SK-N-SH treated with all-trans-retinoic acid at 6 μM for 48 hours (cell line): Measurements from ENCODE around the gene FBXO42.

Experiments
- ATAC-seq: fragments of 200-7000 bp; cut with Tn5 transposase; 3 replicates; pipeline ENCODE4 v1.9.1; 2020; ENCODE audit warnings: mild to moderate bottlenecking, moderate library complexity
- ARNTL ChIP-seq: fragments of 450-650 bp; formaldehyde crosslinking; IDR thresholded peaks from 2 replicates; pipeline ENCODE4 v1.5.0; 2020; ENCODE audit warnings: low read depth, mild to moderate bottlenecking, moderate library complexity, borderline replicate concordance
- BACH2 ChIP-seq: fragments of 250-450 bp; sonication (Bioruptor Pico); IDR thresholded peaks from 2 replicates; pipeline ENCODE4 v1.9.0; 2021; ENCODE audit warnings: mild to moderate bottlenecking, borderline replicate concordance
- CSDC2 ChIP-seq: fragments of 250-450 bp; sonication (Bioruptor Pico); IDR thresholded peaks from 2 replicates; pipeline ENCODE4 v1.5.0; 2020; ENCODE audit warnings: mild to moderate bottlenecking, moderate library complexity
- GLIS3 ChIP-seq: fragments of 250-450 bp; sonication (Bioruptor Pico); IDR thresholded peaks from 2 replicates; pipeline ENCODE4 v1.5.0; 2020; ENCODE audit warnings: mild to moderate bottlenecking, moderate library complexity
- ISL1 ChIP-seq: fragments of 250-450 bp; sonication (Bioruptor Pico); IDR thresholded peaks from 2 replicates; pipeline ENCODE4 v2.1.2; 2022; ENCODE audit warnings: mild to moderate bottlenecking, moderate library complexity
- OSR1 ChIP-seq: fragments of 250-450 bp; sonication (Bioruptor Pico); IDR thresholded peaks from 2 replicates; pipeline ENCODE4 v1.8.0; 2022; ENCODE audit warnings: moderate library complexity, mild to moderate bottlenecking, inconsistent platforms
- PATZ1 ChIP-seq: fragments of 250-450 bp; sonication (Bioruptor Pico); IDR thresholded peaks from 2 replicates; pipeline ENCODE4 v1.8.0; 2020; ENCODE audit warnings: mild to moderate bottlenecking, moderate library complexity, borderline replicate concordance
- POU6F1 ChIP-seq: fragments of 250-450 bp; sonication (Bioruptor Pico); IDR thresholded peaks from 2 replicates; pipeline ENCODE4 v1.8.0; 2021; ENCODE audit warnings: low read depth, mild to moderate bottlenecking, moderate library complexity, borderline replicate concordance
- PPARA ChIP-seq: fragments of 250-450 bp; sonication (Bioruptor Pico); IDR thresholded peaks from 2 replicates; pipeline ENCODE4 v1.5.0; 2020; ENCODE audit warnings: mild to moderate bottlenecking, borderline replicate concordance
- RARB ChIP-seq: fragments of 250-450 bp; sonication (Bioruptor Pico); IDR thresholded peaks from 2 replicates; pipeline ENCODE4 v1.8.0; 2021; ENCODE audit warnings: mild to moderate bottlenecking, moderate library complexity
- SNAI2 ChIP-seq: fragments of 250-450 bp; sonication (Bioruptor Pico); IDR thresholded peaks from 2 replicates; pipeline ENCODE4 v1.5.0; 2020; ENCODE audit warnings: mild to moderate bottlenecking, moderate library complexity
- TCF4 ChIP-seq: fragments of 250-450 bp; sonication (Bioruptor Pico); IDR thresholded peaks from 2 replicates; pipeline ENCODE4 v1.8.0; 2021; ENCODE audit warnings: mild to moderate bottlenecking, moderate library complexity, borderline replicate concordance
- TOX ChIP-seq: fragments of 250-450 bp; sonication (Bioruptor Pico); IDR thresholded peaks from 2 replicates; pipeline ENCODE4 v1.8.0; 2021; ENCODE audit warnings: mild to moderate bottlenecking, moderate library complexity, borderline replicate concordance
- TSHZ2 ChIP-seq: fragments of 250-450 bp; sonication (Bioruptor Pico); IDR thresholded peaks from 2 replicates; pipeline ENCODE4 v1.5.0; 2020; ENCODE audit warnings: mild to moderate bottlenecking, moderate library complexity
- ZC3H10 ChIP-seq: fragments of 250-450 bp; sonication (Bioruptor Pico); IDR thresholded peaks from 2 replicates; pipeline ENCODE4 v1.5.1; 2021; ENCODE audit warnings: mild to moderate bottlenecking, moderate library complexity
- ZFP3 ChIP-seq: fragments of 250-450 bp; sonication (Bioruptor Pico); IDR thresholded peaks from 2 replicates; pipeline ENCODE4 v1.5.0; 2020; ENCODE audit warnings: mild to moderate bottlenecking, moderate library complexity
- ZFP30 ChIP-seq: fragments of 450-650 bp; formaldehyde crosslinking; IDR thresholded peaks from 2 replicates; pipeline ENCODE4 v1.5.0; 2022; ENCODE audit warnings: mild to moderate bottlenecking, moderate library complexity
- ZNF565 ChIP-seq: fragments of 450-650 bp; formaldehyde crosslinking; conservative IDR thresholded peaks from 2 replicates; pipeline ENCODE4 v1.5.0; 2020; ENCODE audit warnings: low read depth, mild to moderate bottlenecking, moderate library complexity
- ZNF70 ChIP-seq: fragments of 450-650 bp; formaldehyde crosslinking; IDR thresholded peaks from 2 replicates; pipeline ENCODE4 v1.5.0; 2020; ENCODE audit warnings: mild to moderate bottlenecking, moderate library complexity
- ZNF8 ChIP-seq: fragments of 450-650 bp; formaldehyde crosslinking; IDR thresholded peaks from 2 replicates; pipeline ENCODE4 v1.5.0; 2020; ENCODE audit warnings: mild to moderate bottlenecking, moderate library complexity
- TF ChIP-seq, protein P1 (sequence below): fragments of 250-450 bp; sonication (Bioruptor Pico); IDR thresholded peaks from 2 replicates; pipeline ENCODE4 v1.5.1; 2021; ENCODE audit warnings: mild to moderate bottlenecking, moderate library complexity
- TF ChIP-seq, protein P2 (sequence below): fragments of 250-450 bp; sonication (Bioruptor Pico); IDR thresholded peaks from 2 replicates; pipeline ENCODE4 v1.5.1; 2020; ENCODE audit warnings: low read depth, mild to moderate bottlenecking, moderate library complexity

The FBXO42 gene

GRCh38 chr1:16378443-16378842 is 26.2 kb upstream of the FBXO42 start:
- ATAC-seq, result no peak
- TF ChIP-seq RARB (CRISPR knock-in tag) (no peak), ARNTL (CRISPR knock-in tag) (no peak), ZNF8 (no peak), BACH2 (no peak), POU6F1 (CRISPR knock-in tag) (no peak), OSR1 (CRISPR knock-in tag) (no peak), TSHZ2 (CRISPR knock-in tag) (no peak), CSDC2 (CRISPR knock-in tag) (no peak), ZC3H10 (no peak), PATZ1 (no peak), ZFP30 (CRISPR knock-in tag) (no peak), ISL1 (no peak), GLIS3 (CRISPR knock-in tag) (no peak)
- TF ChIP-seq, protein P1, sequence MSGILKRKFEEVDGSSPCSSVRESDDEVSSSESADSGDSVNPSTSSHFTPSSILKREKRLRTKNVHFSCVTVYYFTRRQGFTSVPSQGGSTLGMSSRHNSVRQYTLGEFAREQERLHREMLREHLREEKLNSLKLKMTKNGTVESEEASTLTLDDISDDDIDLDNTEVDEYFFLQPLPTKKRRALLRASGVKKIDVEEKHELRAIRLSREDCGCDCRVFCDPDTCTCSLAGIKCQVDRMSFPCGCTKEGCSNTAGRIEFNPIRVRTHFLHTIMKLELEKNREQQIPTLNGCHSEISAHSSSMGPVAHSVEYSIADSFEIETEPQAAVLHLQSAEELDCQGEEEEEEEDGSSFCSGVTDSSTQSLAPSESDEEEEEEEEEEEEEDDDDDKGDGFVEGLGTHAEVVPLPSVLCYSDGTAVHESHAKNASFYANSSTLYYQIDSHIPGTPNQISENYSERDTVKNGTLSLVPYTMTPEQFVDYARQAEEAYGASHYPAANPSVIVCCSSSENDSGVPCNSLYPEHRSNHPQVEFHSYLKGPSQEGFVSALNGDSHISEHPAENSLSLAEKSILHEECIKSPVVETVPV (CRISPR knock-in tag), result no peak
- TF ChIP-seq, all 23 proteins: peak for 0

- ATAC-seq, result no peak
- no peak for TF ChIP-seq TSHZ2 (CRISPR knock-in tag)
- no peak for TF ChIP-seq TOX (CRISPR knock-in tag)
- TF ChIP-seq PATZ1, result no peak
- no peak for TF ChIP-seq POU6F1 (CRISPR knock-in tag)
- TF ChIP-seq PPARA, result no peak
- TF ChIP-seq, protein P1 (CRISPR knock-in tag), result no peak
- TF ChIP-seq ZNF8, result no peak
- no peak for TF ChIP-seq TCF4 (CRISPR knock-in tag)
- no peak for TF ChIP-seq ZFP3 (CRISPR knock-in tag)
- no peak for TF ChIP-seq ZNF70 (CRISPR knock-in tag)
- TF ChIP-seq ISL1, result no peak
- TF ChIP-seq SNAI2, result no peak
- TF ChIP-seq ZNF565 (CRISPR knock-in tag), result no peak
- TF ChIP-seq OSR1 (CRISPR knock-in tag), result no peak
- TF ChIP-seq CSDC2 (CRISPR knock-in tag), result no peak
- TF ChIP-seq RARB (CRISPR knock-in tag), result no peak
- no peak for TF ChIP-seq ZC3H10
- TF ChIP-seq, protein P2, sequence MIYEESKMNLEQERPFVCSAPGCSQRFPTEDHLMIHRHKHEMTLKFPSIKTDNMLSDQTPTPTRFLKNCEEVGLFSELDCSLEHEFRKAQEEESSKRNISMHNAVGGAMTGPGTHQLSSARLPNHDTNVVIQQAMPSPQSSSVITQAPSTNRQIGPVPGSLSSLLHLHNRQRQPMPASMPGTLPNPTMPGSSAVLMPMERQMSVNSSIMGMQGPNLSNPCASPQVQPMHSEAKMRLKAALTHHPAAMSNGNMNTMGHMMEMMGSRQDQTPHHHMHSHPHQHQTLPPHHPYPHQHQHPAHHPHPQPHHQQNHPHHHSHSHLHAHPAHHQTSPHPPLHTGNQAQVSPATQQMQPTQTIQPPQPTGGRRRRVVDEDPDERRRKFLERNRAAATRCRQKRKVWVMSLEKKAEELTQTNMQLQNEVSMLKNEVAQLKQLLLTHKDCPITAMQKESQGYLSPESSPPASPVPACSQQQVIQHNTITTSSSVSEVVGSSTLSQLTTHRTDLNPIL (CRISPR knock-in tag), result no peak
Measured at GRCh38 chr1:16376971-16377370, 24.7 kb upstream of the FBXO42 start.
